Fibroblast of lung (primary cell): Measurements from ENCODE around the gene NEK2. TPM values are rescaled to one million over a fixed set of nuclear protein-coding genes. Genes with fewer than 3 reads are reported as not detected.

ENCODE experiments used
- DNase-seq, 2 donors: peaks; one replicate each; pipeline versions ENCODE4 v3.0.0 to v3.0.0-alpha.2; 2010; ENCODE audit warnings: low read depth in 2 of 2
- H2AFZ ChIP-seq: 2 replicates; pipeline ENCODE4 v1.5.1; 2012; ENCODE audit warnings: low read length, control low read depth, inconsistent platforms
- H3K27ac ChIP-seq: 2 replicates; pipeline ENCODE4 v1.5.1; 2011; ENCODE audit warnings: low read length, control low read depth; ENCODE audit not compliant: insufficient read depth
- H3K27me3 ChIP-seq: 2 replicates; pipeline ENCODE4 v1.5.1; 2011; ENCODE audit warnings: mild to moderate bottlenecking, low read length; ENCODE audit not compliant: control insufficient read depth, insufficient read depth
- H3K36me3 ChIP-seq: 2 replicates; pipeline ENCODE4 v1.5.1; 2011; ENCODE audit warnings: low read length; ENCODE audit not compliant: control insufficient read depth, insufficient read depth
- H3K4me1 ChIP-seq: 2 replicates; pipeline ENCODE4 v1.5.1; 2011; ENCODE audit warnings: low read length; ENCODE audit not compliant: control insufficient read depth, insufficient read depth; ENCODE audit errors: extremely low read depth
- H3K4me2 ChIP-seq: 2 replicates; pipeline ENCODE4 v1.5.1; 2011; ENCODE audit warnings: low read length, control low read depth; ENCODE audit not compliant: insufficient read depth; ENCODE audit errors: extremely low read depth
- H3K4me3 ChIP-seq, 4 experiments: fragments of 200-600 bp in 1 of 4; sonication (generic) in 1 of 4; replicated peaks in 1 of 4; 2 replicates each; pipeline ENCODE4 v1.5.1; 2011 to 2016; ENCODE audit warnings: low read length in 4 of 4, low read depth in 3 of 4, mild to moderate bottlenecking in 3 of 4, control low read depth in 2 of 4, inconsistent platforms in 1 of 4, mixed read lengths in 1 of 4; ENCODE audit not compliant: insufficient read depth in 1 of 4; ENCODE audit errors: control extremely low read depth in 1 of 4
- H3K79me2 ChIP-seq: 2 replicates; pipeline ENCODE4 v1.5.1; 2012; ENCODE audit warnings: mild to moderate bottlenecking, low read length, inconsistent platforms; ENCODE audit not compliant: control insufficient read depth, insufficient read depth
- H3K9ac ChIP-seq: 2 replicates; pipeline ENCODE4 v1.5.1; 2011; ENCODE audit warnings: mild to moderate bottlenecking, low read length, control low read depth; ENCODE audit not compliant: insufficient read depth
- H3K9me3 ChIP-seq: 2 replicates; pipeline ENCODE4 v1.5.1; 2012; ENCODE audit warnings: low read depth, low read length; ENCODE audit not compliant: control insufficient read depth, insufficient read depth
- H4K20me1 ChIP-seq: 2 replicates; pipeline ENCODE4 v1.5.1; 2011; ENCODE audit warnings: low read length; ENCODE audit not compliant: control insufficient read depth, insufficient read depth; ENCODE audit errors: extremely low read depth
- CTCF ChIP-seq, 2 donors: IDR thresholded peaks in 1 of 2; conservative IDR thresholded peaks in 1 of 2; 1 replicate in 1 of 2; 2 replicates in 1 of 2; pipeline ENCODE4 v1.5.1; 2011 to 2012; ENCODE audit warnings: low read length in 2 of 2, control low read depth in 1 of 2, inconsistent platforms in 1 of 2, low read depth in 1 of 2, mild to moderate bottlenecking in 1 of 2
- EZH2 ChIP-seq: IDR thresholded peaks from 2 replicates; pipeline ENCODE4 v1.5.1; 2012; ENCODE audit warnings: low read length, control low read depth, mild to moderate bottlenecking; ENCODE audit errors: missing control alignments
- polyA plus RNA-seq, 2 donors: library from polyadenylated mRNA; depleted of rRNA in 1 of 2; stranded (reverse) in 1 of 2; unstranded in 1 of 2; fragments of >200 nt; gene quantifications; 2 replicates each; pipeline ENCODE4 v1.2.1, GENCODE V29; 2011 to 2012; ENCODE audit warnings: missing spikeins in 1 of 2
- total RNA-seq: library from RNA; depleted of rRNA; stranded (reverse); fragments of >200 nt; gene quantifications from 2 replicates; pipeline ENCODE4 v1.2.1, GENCODE V29; 2014

NEK2 gene
- total and polyA plus RNA-seq, 2 donors (not counting 1 experiment from before 2014, with no cell fraction given) = 6.8 to 12.7 TPM

- peaks cover 11% of the 10 kb centered on the region for H3K4me1 ChIP-seq
- H3K9ac ChIP-seq = peak overlapping the region; percentile 5
- peak; percentile 85 to 97 for DNase-seq
- no peaks in the 10 kb centered on the region for H3K9me3 ChIP-seq
- H3K36me3 ChIP-seq = no peaks in the 10 kb centered on the region
- no peaks in the 10 kb centered on the region for H4K20me1 ChIP-seq
- peak overlapping the region; percentile 73 for H2AFZ ChIP-seq
- no peak for TF ChIP-seq EZH2
- no peak for TF ChIP-seq CTCF (conservative IDR thresholded peaks at IDR 0.05 in 1 of 2, IDR thresholded peaks at IDR 0.05 in 1 of 2; ENCODE audit: low read depth in 1 of 2, low read length in 2 of 2)
- no peak overlapping the region for H3K4me3 ChIP-seq
- H3K79me2 ChIP-seq = no peaks in the 10 kb centered on the region
- peak overlapping the region; percentile 63 for H3K27ac ChIP-seq
- H3K4me2 ChIP-seq = peak overlapping the region; percentile 42
- no peaks in the 10 kb centered on the region for H3K27me3 ChIP-seq
Observed at GRCh38 chr1:211632808-211633523, 42.5 kb downstream of the NEK2 start.

- Histone ChIP-seq H3K9me3 (no peaks in the 10 kb centered on the region), H3K4me1 (peaks cover 11% of the 10 kb centered on the region), H3K4me3 (no peak overlapping the region), H3K9ac (no peak overlapping the region), H3K79me2 (no peaks in the 10 kb centered on the region), H3K27ac (no peak overlapping the region), H2AFZ (no peak overlapping the region), H4K20me1 (no peaks in the 10 kb centered on the region), H3K27me3 (no peaks in the 10 kb centered on the region), H3K36me3 (no peaks in the 10 kb centered on the region), H3K4me2 (no peak overlapping the region)
- TF ChIP-seq CTCF (conservative IDR thresholded peaks at IDR 0.05 in 1 of 2, IDR thresholded peaks at IDR 0.05 in 1 of 2; ENCODE audit: low read depth in 1 of 2, low read length in 2 of 2) (no peak), EZH2 (no peak)
- DNase-seq = peak in 1 of 2 donors; percentile 59
Observed at GRCh38 chr1:211632117-211632807, 43.2 kb downstream of the NEK2 start.

GRCh38 chr1:211631168-211631567 is 44.3 kb downstream of the NEK2 start:
- Histone ChIP-seq H3K4me3 (no peak overlapping the region), H3K79me2 (no peaks in the 10 kb centered on the region), H3K27me3 (no peaks in the 10 kb centered on the region), H3K4me2 (no peak overlapping the region), H2AFZ (no peak overlapping the region), H3K9me3 (no peaks in the 10 kb centered on the region), H3K36me3 (no peaks in the 10 kb centered on the region), H3K27ac (no peak overlapping the region), H3K4me1 (peaks cover 11% of the 10 kb centered on the region), H3K9ac (no peak overlapping the region), H4K20me1 (no peaks in the 10 kb centered on the region)
- no peak for DNase-seq
- TF ChIP-seq CTCF (conservative IDR thresholded peaks at IDR 0.05 in 1 of 2, IDR thresholded peaks at IDR 0.05 in 1 of 2; ENCODE audit: low read depth in 1 of 2, low read length in 2 of 2) (no peak), EZH2 (no peak)
